HCT116 (cell line): Measurements from ENCODE around the gene SRGAP3. TPM values are rescaled to one million over a fixed set of nuclear protein-coding genes. Genes with fewer than 3 reads are reported as not detected.

ENCODE experiments used
- ATAC-seq: fragments of 200-7000 bp; cut with Tn5 transposase; 2 replicates; pipeline ENCODE4 v1.9.1; 2020; ENCODE audit warnings: mild to moderate bottlenecking, moderate library complexity
- BruUV-seq: library from RNA; stranded (reverse); fragments of 400-500 nt; replicated peaks from 2 replicates; lab custom pipeline; 2021; lab: Mats Ljungman, UMichigan
- CTCF ChIA-PET: fragments of 300-600 bp; sonication (Branson Sonifier 250); formaldehyde crosslinking; loops from one replicate; lab custom pipeline; 2021; ENCODE audit warnings: antibody characterized with exemption; lab: Charles Lee
- POLR2A ChIA-PET: fragments of 300-600, 350-600 bp; sonication (Branson Sonifier 250); formaldehyde crosslinking; loops from one replicate; lab custom pipeline; 2021; ENCODE audit warnings: antibody characterized with exemption; lab: Charles Lee
- RAD21 ChIA-PET, 2 experiments: fragments of 300-600 bp; sonication (Branson Sonifier 250); formaldehyde crosslinking; loops; one replicate each; lab custom pipeline; 2023; ENCODE audit warnings: low total read pairs in 2 of 2; ENCODE audit not compliant: uncharacterized antibody in 2 of 2, unreplicated experiment in 2 of 2, low non-redundant PET in 1 of 2; lab: Charles Lee
- DNase-seq: peaks from one replicate; pipeline ENCODE4 v3.0.0-alpha.2; 2010; ENCODE audit warnings: low read depth, low spot score
- H2AFZ ChIP-seq: fragments of 200-600 bp; shearing (Covaris generic), sonication (generic); 2 replicates; pipeline ENCODE4 v1.6.1; 2017; ENCODE audit warnings: low read depth, mixed run types, mixed read lengths, antibody characterized with exemption, low read length; ENCODE audit not compliant: poor library complexity, severe bottlenecking
- H3K27ac ChIP-seq: 2 replicates; pipeline ENCODE4 v1.5.1; 2012; ENCODE audit warnings: low read depth, low read length
- H3K27me3 ChIP-seq: fragments of 200-600 bp; sonication (generic); 2 replicates; pipeline ENCODE4 v1.6.1; 2016; ENCODE audit warnings: mixed run types, low read length, mixed read lengths; ENCODE audit not compliant: insufficient read depth
- H3K36me3 ChIP-seq, 2 experiments: fragments of 200-500 bp in 1 of 2; fragments of 200-600 bp in 1 of 2; sonication (Bioruptor generic) in 1 of 2; sonication (generic) in 1 of 2; 2 replicates each; pipeline versions ENCODE4 v1.5.1 to v1.6.1; 2014 to 2016; ENCODE audit warnings: low read length in 2 of 2, inconsistent platforms in 1 of 2, mixed read lengths in 1 of 2, mixed run types in 1 of 2; ENCODE audit not compliant: insufficient read depth in 2 of 2, control insufficient read depth in 1 of 2
- H3K4me1 ChIP-seq, 2 experiments: fragments of 200-600 bp in 1 of 2; sonication (generic) in 1 of 2; 2 replicates each; pipeline versions ENCODE4 v1.5.1 to v1.6.1; 2012 to 2017; ENCODE audit warnings: low read length in 2 of 2, inconsistent platforms in 1 of 2, mild to moderate bottlenecking in 1 of 2, mixed read lengths in 1 of 2, mixed run types in 1 of 2, moderate library complexity in 1 of 2; ENCODE audit not compliant: insufficient read depth in 2 of 2, control insufficient read depth in 1 of 2
- H3K4me2 ChIP-seq: fragments of 200-600 bp; sonication (generic); 2 replicates; pipeline ENCODE4 v1.6.1; 2017; ENCODE audit warnings: mixed run types, low read length, mixed read lengths
- H3K4me3 ChIP-seq, 2 experiments: fragments of 200-600 bp in 1 of 2; sonication (generic) in 1 of 2; replicated peaks in 1 of 2; 2 replicates each; pipeline ENCODE4 v1.5.1; 2011 to 2016; ENCODE audit warnings: low read length in 2 of 2, control low read depth in 1 of 2, low read depth in 1 of 2, mild to moderate bottlenecking in 1 of 2, mixed read lengths in 1 of 2, mixed run types in 1 of 2
- H3K79me2 ChIP-seq: fragments of 200-600 bp; sonication (generic); 2 replicates; pipeline ENCODE4 v1.6.1; 2017; ENCODE audit warnings: mild to moderate bottlenecking, mixed run types, low read length, moderate library complexity, mixed read lengths; ENCODE audit not compliant: insufficient read depth
- H3K9ac ChIP-seq: fragments of 200-600 bp; sonication (generic); 2 replicates; pipeline ENCODE4 v1.6.1; 2016; ENCODE audit warnings: low read length, mixed read lengths
- H3K9me2 ChIP-seq: fragments of 200-600 bp; sonication (generic), shearing (Covaris generic); 2 replicates; pipeline ENCODE4 v1.6.1; 2017; ENCODE audit warnings: mixed run types, mild to moderate bottlenecking, moderate library complexity; ENCODE audit not compliant: insufficient read depth
- H3K9me3 ChIP-seq, 2 experiments: fragments of 200-500 bp in 1 of 2; fragments of 200-600 bp in 1 of 2; sonication (Bioruptor generic) in 1 of 2; sonication (generic) in 1 of 2; 2 replicates each; pipeline ENCODE4 v1.6.1; 2014 to 2017; ENCODE audit warnings: low read length in 2 of 2, mixed read lengths in 2 of 2, inconsistent platforms in 1 of 2, low read depth in 1 of 2, mild to moderate bottlenecking in 1 of 2, mixed run types in 1 of 2, moderate library complexity in 1 of 2; ENCODE audit not compliant: control insufficient read depth in 1 of 2, insufficient read depth in 1 of 2
- H4K20me1 ChIP-seq: fragments of 200-600 bp; sonication (generic), shearing (Covaris generic); 2 replicates; pipeline ENCODE4 v1.6.1; 2017; ENCODE audit warnings: mixed run types, mild to moderate bottlenecking, moderate library complexity; ENCODE audit not compliant: insufficient read depth
- CEBPB ChIP-seq: IDR thresholded peaks from 2 replicates; pipeline ENCODE4 v1.6.1; 2012; ENCODE audit warnings: low read depth
- ELF1 ChIP-seq: IDR thresholded peaks from 2 replicates; pipeline ENCODE4 v1.6.1; 2012; ENCODE audit warnings: low read depth, borderline replicate concordance
- POLR2AphosphoS5 ChIP-seq: IDR thresholded peaks from 2 replicates; pipeline ENCODE4 v1.6.1; 2011; ENCODE audit warnings: mild to moderate bottlenecking, low read depth, low read length, moderate library complexity
- SRF ChIP-seq: IDR thresholded peaks from 2 replicates; pipeline ENCODE4 v1.6.1; 2012; ENCODE audit warnings: low read depth
- YY1 ChIP-seq: IDR thresholded peaks from 2 replicates; pipeline ENCODE4 v1.6.1; 2011; ENCODE audit warnings: low read length, low read depth, moderate library complexity, mild to moderate bottlenecking; ENCODE audit not compliant: insufficient replicate concordance; ENCODE audit errors: extremely low read depth
- intact Hi-C: fragments of 100-400 bp; cut with micrococcal nuclease; formaldehyde crosslinking; loops from 2 replicates; pipeline ENCODE4 v1.10.0; 2022
- total RNA-seq: library from RNA; stranded (reverse); gene quantifications from one replicate; pipeline ENCODE4 v1.2.1, GENCODE V29; 2021; ENCODE audit not compliant: unreplicated experiment

The SRGAP3 gene
- total RNA-seq, 1 experiment from 2014 or later, result 8.3 TPM

DNA sequence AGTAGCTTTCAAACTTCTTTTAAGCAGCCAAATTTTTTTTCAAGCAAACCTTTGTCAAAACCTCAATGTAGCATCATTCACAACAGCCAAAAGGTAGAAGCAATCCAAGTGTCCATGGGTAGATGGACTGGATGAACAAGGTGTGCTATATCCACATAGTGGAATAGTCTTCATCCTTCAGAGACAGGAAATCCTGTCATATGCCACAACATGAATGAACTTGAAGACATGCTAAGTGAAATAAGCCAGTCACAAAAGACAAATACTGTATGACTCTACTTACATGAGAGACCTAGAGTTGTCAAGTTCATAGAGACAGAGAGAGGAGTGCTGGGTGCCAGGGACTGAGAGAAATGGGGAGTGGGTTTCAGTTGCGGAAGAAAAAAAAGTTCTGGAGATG lies 87.6 kb downstream of the SRGAP3 start:
- Histone ChIP-seq H3K9ac (no peak overlapping the region), H3K27ac (no peak overlapping the region), H3K4me3 (no peak overlapping the region), H3K4me1 (no peaks in the 10 kb centered on the region), H3K4me2 (no peak overlapping the region)
- RAD21 ChIA-PET, result no interaction called here
- no peak for ATAC-seq
- POLR2A ChIA-PET, result no interaction called here
- TF ChIP-seq YY1 (no peak), POLR2AphosphoS5 (no peak), CEBPB (no peak), ELF1 (no peak)
- TF ChIP-seq, all 23 proteins: peak for 0
- Histone ChIP-seq H3K79me2 (no peaks in the 10 kb centered on the region), H3K9me3 (no peaks in the 10 kb centered on the region), H2AFZ (no peak overlapping the region), H3K27me3 (no peaks in the 10 kb centered on the region), H4K20me1 (no peaks in the 10 kb centered on the region), H3K36me3 (no peaks in the 10 kb centered on the region), H3K9me2 (no peaks in the 10 kb centered on the region)
- CTCF ChIA-PET, result no interaction called here
- no TSS peak for BruUV-seq
- DNase-seq, result no peak
- intact Hi-C loops, result no loop called here

DNA sequence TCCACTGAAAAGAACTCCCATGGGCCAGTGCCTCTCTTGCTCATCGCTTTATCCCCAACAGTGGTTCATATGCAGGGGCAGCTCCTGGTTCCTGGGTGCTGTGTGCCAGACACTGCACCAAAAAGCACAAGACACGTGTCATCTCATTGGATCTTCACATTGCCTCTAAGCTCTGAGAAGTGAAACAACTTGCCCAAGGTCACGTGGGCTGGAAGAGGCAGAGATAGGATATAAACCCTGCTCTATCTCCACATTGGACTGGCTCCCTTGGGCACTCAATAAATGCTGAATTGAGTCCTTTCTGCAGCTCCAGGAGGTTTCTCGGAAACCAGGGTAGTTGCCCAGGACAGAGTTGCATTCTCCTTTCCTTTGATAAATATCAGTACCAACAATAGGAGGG lies 88.1 kb downstream of the SRGAP3 start:
- Histone ChIP-seq H3K27me3 (no peaks in the 10 kb centered on the region), H3K9me3 (no peaks in the 10 kb centered on the region), H3K4me1 (no peaks in the 10 kb centered on the region), H3K4me2 (no peak overlapping the region)
- RAD21 ChIA-PET, result no interaction called here
- ATAC-seq, result no peak
- TF ChIP-seq SRF, result no peak
- TF ChIP-seq, all 23 proteins: peak for 0
- CTCF ChIA-PET, result no interaction called here
- Histone ChIP-seq H3K4me3 (no peak overlapping the region), H4K20me1 (no peaks in the 10 kb centered on the region), H3K9me2 (no peaks in the 10 kb centered on the region), H3K27ac (no peak overlapping the region), H3K79me2 (no peaks in the 10 kb centered on the region), H3K9ac (no peak overlapping the region), H3K36me3 (no peaks in the 10 kb centered on the region), H2AFZ (no peak overlapping the region)
- no TSS peak for BruUV-seq
- POLR2A ChIA-PET, result no interaction called here
- intact Hi-C loops, result no loop called here
- no peak for DNase-seq
